Trophoblast cell (in vitro differentiated cells and primary cell): ENCODE data around the gene TMEM191C.
"Not testable (repeated sequence)": the region's sequence is repeated elsewhere in the genome, so short reads cannot be mapped to it uniquely, and the experiment has no call there.

Experiments
- DNase-seq, 2 donors: peaks; one replicate each; pipeline ENCODE4 v3.0.0-alpha.2; 2016
- H2AFZ ChIP-seq: 2 replicates; pipeline ENCODE4 v1.6.1; 2013; ENCODE audit warnings: low read length, moderate library complexity, mild to moderate bottlenecking; ENCODE audit not compliant: insufficient read depth, poor library complexity
- H2AK5ac ChIP-seq: 2 replicates; pipeline ENCODE4 v1.6.1; 2013; ENCODE audit warnings: mild to moderate bottlenecking, low read length
- H2BK120ac ChIP-seq: 2 replicates; pipeline ENCODE4 v1.6.1; 2013; ENCODE audit warnings: low read length, mild to moderate bottlenecking, moderate library complexity; ENCODE audit not compliant: insufficient read depth, poor library complexity
- H2BK12ac ChIP-seq: 2 replicates; pipeline ENCODE4 v1.6.1; 2013; ENCODE audit warnings: mild to moderate bottlenecking, low read length, moderate library complexity
- H2BK5ac ChIP-seq: 2 replicates; pipeline ENCODE4 v1.6.1; 2013; ENCODE audit warnings: low read length, low read depth, moderate library complexity, mild to moderate bottlenecking; ENCODE audit not compliant: poor library complexity
- H3K14ac ChIP-seq: 2 replicates; pipeline ENCODE4 v1.6.1; 2013; ENCODE audit warnings: mild to moderate bottlenecking, low read length
- H3K18ac ChIP-seq: 2 replicates; pipeline ENCODE4 v1.6.1; 2013; ENCODE audit warnings: mild to moderate bottlenecking, low read length
- H3K23ac ChIP-seq: 2 replicates; pipeline ENCODE4 v1.6.1; 2013; ENCODE audit warnings: low read length
- H3K27ac ChIP-seq: 2 replicates; pipeline ENCODE4 v1.5.1; 2013; ENCODE audit warnings: low read depth, mild to moderate bottlenecking, inconsistent platforms, low read length, moderate library complexity
- H3K27me3 ChIP-seq: 2 replicates; pipeline ENCODE4 v1.6.1; 2013; ENCODE audit warnings: inconsistent platforms, mild to moderate bottlenecking, low read length, moderate library complexity; ENCODE audit not compliant: insufficient read depth
- H3K36me3 ChIP-seq, 2 experiments: 1 replicate in 1 of 2; 2 replicates in 1 of 2; pipeline ENCODE4 v1.6.1; 2013; ENCODE audit warnings: low read length in 2 of 2, mild to moderate bottlenecking in 2 of 2, moderate library complexity in 1 of 2; ENCODE audit not compliant: insufficient read depth in 2 of 2, control insufficient read depth in 1 of 2
- H3K4ac ChIP-seq: 2 replicates; pipeline ENCODE4 v1.6.1; 2013; ENCODE audit warnings: low read depth, mild to moderate bottlenecking, low read length, moderate library complexity
- H3K4me1 ChIP-seq, 2 experiments: 1 replicate in 1 of 2; 2 replicates in 1 of 2; pipeline ENCODE4 v1.6.1; 2013; ENCODE audit warnings: low read length in 2 of 2, mild to moderate bottlenecking in 2 of 2, moderate library complexity in 1 of 2; ENCODE audit not compliant: insufficient read depth in 2 of 2, control insufficient read depth in 1 of 2
- H3K4me2 ChIP-seq: 2 replicates; pipeline ENCODE4 v1.6.1; 2013; ENCODE audit warnings: inconsistent platforms, mild to moderate bottlenecking, low read length, moderate library complexity
- H3K4me3 ChIP-seq: 2 replicates; pipeline ENCODE4 v1.5.1; 2013; ENCODE audit warnings: mild to moderate bottlenecking, low read depth, low read length, inconsistent platforms
- H3K79me1 ChIP-seq: one replicate; pipeline ENCODE4 v1.6.1; 2013; ENCODE audit warnings: low read length
- H3K79me2 ChIP-seq: 2 replicates; pipeline ENCODE4 v1.6.1; 2013; ENCODE audit warnings: low read length, mild to moderate bottlenecking; ENCODE audit not compliant: control insufficient read depth, insufficient read depth, poor library complexity
- H3K9ac ChIP-seq: 2 replicates; pipeline ENCODE4 v1.6.1; 2013; ENCODE audit warnings: mild to moderate bottlenecking, low read length
- H3K9me3 ChIP-seq: 2 replicates; pipeline ENCODE4 v1.6.1; 2013; ENCODE audit warnings: low read depth, mild to moderate bottlenecking, control low read depth, inconsistent platforms, low read length; ENCODE audit not compliant: insufficient read depth
- H4K12ac ChIP-seq: 2 replicates; pipeline ENCODE4 v1.6.1; 2013; ENCODE audit warnings: low read depth, mild to moderate bottlenecking, low read length, moderate library complexity
- H4K8ac ChIP-seq: 2 replicates; pipeline ENCODE4 v1.6.1; 2013; ENCODE audit warnings: low read depth, mild to moderate bottlenecking, low read length, moderate library complexity
- H4K91ac ChIP-seq: one replicate; pipeline ENCODE4 v1.6.1; 2013; ENCODE audit warnings: low read depth, mild to moderate bottlenecking, low read length, moderate library complexity
- WGBS: extraction: QIAGEN DNeasy Blood & Tissue Kit; methylation state at CpG from one replicate; pipeline ENCODE4 v1.1.7; 2013; ENCODE audit warnings: missing lambda C conversion rate; ENCODE audit not compliant: insufficient read length, insufficient coverage; ENCODE audit errors: extremely low coverage; 5-methylcytosine and 5-hydroxymethylcytosine counted together

The TMEM191C gene

DNA sequence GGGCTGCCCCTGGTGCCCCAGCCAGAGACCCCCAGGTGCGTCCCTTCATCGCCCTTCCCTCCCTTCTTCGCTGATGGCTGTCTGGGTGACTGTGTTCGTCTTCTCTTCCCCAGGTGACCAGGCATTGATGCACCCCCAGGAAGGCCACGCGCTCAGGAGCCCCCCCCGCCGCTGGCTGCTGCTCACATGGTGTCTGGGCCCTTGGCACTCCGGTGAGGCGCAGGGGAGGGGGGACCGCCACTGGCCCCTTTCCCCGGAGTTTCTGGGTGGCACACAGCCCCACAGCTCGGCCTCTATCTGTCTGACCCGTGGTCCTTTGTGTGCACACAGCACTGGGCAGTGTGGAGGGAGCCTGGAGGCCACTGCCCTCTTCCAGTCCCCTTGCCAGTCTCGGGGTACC, 24.5 kb upstream of the TMEM191C start:
- not testable (repeated sequence) for H3K23ac ChIP-seq, H3K18ac ChIP-seq, H4K8ac ChIP-seq, H2BK5ac ChIP-seq, H3K27me3 ChIP-seq, DNase-seq, H2BK12ac ChIP-seq, H3K9me3 ChIP-seq, H2BK120ac ChIP-seq, H4K91ac ChIP-seq, H3K4me3 ChIP-seq, H3K4me1 ChIP-seq, H3K79me1 ChIP-seq, H3K14ac ChIP-seq, H2AFZ ChIP-seq, H3K27ac ChIP-seq, H3K4me2 ChIP-seq, H3K9ac ChIP-seq, H4K12ac ChIP-seq, H2AK5ac ChIP-seq
- Histone ChIP-seq H3K36me3 (peaks cover 47 to 50% of the 10 kb centered on the region in 2 experiments), H3K79me2 (peaks cover 12% of the 10 kb centered on the region), H3K4ac (peak overlapping the region; percentile 49)
- WGBS, result no CpG with 5 or more reads among the region's 15 CpGs

DNA sequence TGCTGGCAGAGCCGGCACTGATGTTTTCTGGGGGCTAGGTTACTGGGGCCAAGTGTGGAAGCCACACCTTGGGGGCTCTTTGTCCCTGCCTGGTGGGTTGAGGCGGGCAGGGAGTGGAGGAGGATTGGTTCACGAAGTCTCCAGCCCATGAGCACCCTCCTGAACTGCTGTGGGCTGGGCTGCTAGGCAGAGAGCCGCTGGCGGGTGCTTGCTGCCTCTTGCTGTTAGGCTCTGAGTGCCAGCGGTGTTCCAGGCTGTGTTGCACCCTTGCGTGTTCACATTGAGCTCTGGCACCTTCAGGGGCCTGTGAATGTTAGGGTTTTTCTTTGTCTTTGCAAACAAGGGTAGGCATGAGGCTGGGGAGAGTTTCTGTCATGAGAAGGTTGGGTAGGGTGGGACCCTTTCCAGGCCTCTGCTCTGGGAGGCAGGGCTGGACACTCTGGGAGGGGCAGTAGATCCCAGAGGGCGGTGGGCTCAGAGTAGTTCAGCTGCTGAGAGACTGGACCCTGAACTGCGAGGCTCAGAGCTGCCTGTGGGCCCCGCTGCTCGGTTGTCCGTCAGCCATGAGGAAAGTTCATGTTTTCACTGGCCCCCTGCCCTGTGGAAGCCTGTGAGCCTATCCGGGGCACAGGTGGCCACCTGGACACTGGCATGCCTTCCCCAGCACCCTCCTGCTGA, 24.0 kb upstream of the TMEM191C start:
- Histone ChIP-seq H3K79me2 (peaks cover 12% of the 10 kb centered on the region), H2BK120ac (no peak overlapping the region), H4K8ac (peak overlapping the region; percentile 4), H2AK5ac (no peak overlapping the region), H3K4ac (peak overlapping the region; percentile 59), H3K4me3 (no peak overlapping the region), H3K18ac (peak overlapping the region; percentile 71), H3K79me1 (peaks cover 2% of the 10 kb centered on the region), H3K4me2 (no peak overlapping the region), H3K9ac (no peak overlapping the region), H3K23ac (no peak overlapping the region), H3K36me3 (peaks cover 53% of the 10 kb centered on the region in 2 experiments), H2BK5ac (peak overlapping the region; percentile 3), H2AFZ (no peak overlapping the region), H3K27me3 (no peaks in the 10 kb centered on the region), H2BK12ac (no peak overlapping the region), H3K14ac (no peak overlapping the region), H4K91ac (peak overlapping the region; percentile 50), H3K27ac (peak overlapping the region; percentile 7), H3K9me3 (peaks cover 3% of the 10 kb centered on the region), H3K4me1 (peaks cover 2 to 6% of the 10 kb centered on the region in 2 experiments), H4K12ac (peak overlapping the region; percentile 16)
- no CpG with 5 or more reads among the region's 13 CpGs for WGBS
- DNase-seq, result no peak

DNA sequence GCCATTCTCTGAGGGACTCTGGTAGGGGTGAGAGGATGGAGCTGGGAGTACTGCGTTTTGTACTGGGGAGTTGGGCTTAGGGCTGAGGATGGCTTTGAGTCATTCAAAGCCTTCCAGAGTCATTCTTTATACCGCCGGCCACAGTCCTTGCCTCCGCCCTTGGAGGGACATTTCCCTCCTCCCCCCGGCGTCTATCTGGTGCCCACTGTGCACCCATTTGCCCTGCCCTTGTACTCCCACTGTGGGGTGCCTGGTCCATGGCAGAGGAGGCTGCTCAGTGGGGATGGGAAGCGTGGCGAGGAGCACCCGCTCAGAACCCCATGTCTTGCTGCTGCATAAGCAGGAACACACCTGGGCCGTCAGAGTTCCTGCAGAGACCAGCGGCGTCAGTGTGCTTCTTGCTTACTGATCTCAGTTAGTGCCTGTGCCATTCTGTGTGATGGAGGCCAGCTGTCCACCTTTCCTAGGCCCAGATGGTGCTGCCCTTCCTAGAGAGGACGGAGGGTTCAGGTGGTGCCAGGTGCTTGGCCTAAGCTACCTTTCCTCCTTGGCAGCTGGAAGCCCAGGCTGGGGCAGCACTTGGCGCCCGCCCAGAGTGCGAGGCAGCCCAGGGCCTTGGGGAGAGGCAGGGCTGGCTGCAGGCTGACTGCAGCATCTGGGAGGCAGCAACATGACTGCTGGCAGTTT, 23.3 kb upstream of the TMEM191C start:
- Histone ChIP-seq H2BK12ac (no peak overlapping the region), H3K4me3 (no peak overlapping the region), H4K8ac (no peak overlapping the region), H3K9me3 (peaks cover 3% of the 10 kb centered on the region), H3K18ac (peak overlapping the region; percentile 15), H2AK5ac (no peak overlapping the region), H3K36me3 (peaks cover 59% of the 10 kb centered on the region in 2 experiments), H3K23ac (no peak overlapping the region), H3K79me1 (peaks cover 2% of the 10 kb centered on the region), H3K4me1 (peaks cover 2 to 6% of the 10 kb centered on the region in 2 experiments), H3K79me2 (peaks cover 12% of the 10 kb centered on the region), H3K9ac (no peak overlapping the region), H3K27me3 (no peaks in the 10 kb centered on the region), H3K14ac (no peak overlapping the region), H3K4me2 (no peak overlapping the region), H2BK5ac (no peak overlapping the region), H3K27ac (no peak overlapping the region), H2AFZ (no peak overlapping the region), H2BK120ac (no peak overlapping the region), H4K12ac (no peak overlapping the region), H4K91ac (no peak overlapping the region), H3K4ac (peak overlapping the region; percentile 59)
- whole genome bisulfite sequencing, result no CpG with 5 or more reads among the region's 16 CpGs
- DNase-seq, result no peak

DNA sequence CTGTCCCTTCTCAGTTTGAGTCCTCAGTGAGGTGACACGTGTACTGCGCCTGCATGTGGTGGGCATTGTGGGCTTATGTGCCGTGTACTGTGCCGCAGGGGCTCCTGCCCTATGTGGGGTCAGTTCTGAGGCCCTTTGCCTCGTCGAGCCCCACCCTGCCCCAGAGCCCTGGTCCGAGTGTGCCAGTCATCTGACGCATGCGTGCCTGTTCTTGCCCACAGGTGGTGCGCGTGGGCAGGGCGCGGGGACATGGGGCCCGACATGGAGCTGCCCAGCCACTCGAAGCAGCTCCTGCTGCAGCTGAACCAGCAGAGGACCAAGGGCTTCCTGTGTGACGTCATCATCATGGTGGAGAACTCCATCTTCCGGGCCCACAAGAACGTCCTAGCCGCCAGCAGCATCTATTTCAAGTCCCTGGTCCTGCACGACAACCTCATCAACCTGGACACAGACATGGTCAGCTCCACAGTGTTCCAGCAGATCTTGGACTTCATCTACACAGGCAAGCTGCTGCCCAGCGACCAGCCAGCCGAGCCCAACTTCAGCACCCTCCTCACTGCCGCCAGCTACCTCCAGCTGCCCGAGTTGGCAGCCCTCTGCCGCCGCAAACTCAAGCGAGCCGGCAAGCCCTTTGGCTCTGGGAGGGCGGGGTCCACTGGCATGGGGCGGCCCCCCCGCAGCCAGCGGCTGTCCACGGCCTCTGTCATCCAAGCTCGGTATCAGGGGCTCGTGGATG, 22.3 kb upstream of the TMEM191C start:
- H3K4ac ChIP-seq, result no peak overlapping the region
- no peak overlapping the region for H4K8ac ChIP-seq
- H2BK5ac ChIP-seq, result no peak overlapping the region
- WGBS, result no CpG with 5 or more reads among the region's 35 CpGs
- H3K4me3 ChIP-seq, result no peak overlapping the region
- no peak overlapping the region for H2AFZ ChIP-seq
- H3K4me2 ChIP-seq, result no peak overlapping the region
- H3K9me3 ChIP-seq, result peaks cover 3% of the 10 kb centered on the region
- no peak overlapping the region for H4K12ac ChIP-seq
- no peak overlapping the region for H2AK5ac ChIP-seq
- H3K79me1 ChIP-seq, result peaks cover 2% of the 10 kb centered on the region
- H3K27me3 ChIP-seq, result no peaks in the 10 kb centered on the region
- H2BK120ac ChIP-seq, result no peak overlapping the region
- no peak overlapping the region for H4K91ac ChIP-seq
- DNase-seq, result peak in 1 of 2 donors; percentile 13
- no peak overlapping the region for H2BK12ac ChIP-seq
- H3K18ac ChIP-seq, result peak overlapping the region; percentile 5
- no peak overlapping the region for H3K27ac ChIP-seq
- H3K4me1 ChIP-seq, result peaks cover 2 to 6% of the 10 kb centered on the region in 2 experiments
- no peak overlapping the region for H3K14ac ChIP-seq
- peaks cover 12% of the 10 kb centered on the region for H3K79me2 ChIP-seq
- H3K23ac ChIP-seq, result no peak overlapping the region
- peaks cover 63 to 64% of the 10 kb centered on the region in 2 experiments for H3K36me3 ChIP-seq
- no peak overlapping the region for H3K9ac ChIP-seq
